Neuronal stem cell (in vitro differentiated cells): ENCODE measurements around the gene PARP8.

ENCODE experiments used
- DNase-seq: peaks from one replicate; pipeline ENCODE4 v3.0.0-alpha.2; 2013; ENCODE audit warnings: low spot score
- H2AFZ ChIP-seq: one replicate; pipeline ENCODE4 v1.6.1; 2013; ENCODE audit warnings: mild to moderate bottlenecking, low read length, inconsistent platforms
- H2AK5ac ChIP-seq: 2 replicates; pipeline ENCODE4 v1.6.1; 2013; ENCODE audit warnings: low read depth, mild to moderate bottlenecking, inconsistent platforms, low read length, moderate library complexity, mixed read lengths
- H2BK120ac ChIP-seq: 2 replicates; pipeline ENCODE4 v1.6.1; 2013; ENCODE audit warnings: low read depth, mild to moderate bottlenecking, inconsistent platforms, low read length, moderate library complexity, mixed read lengths
- H2BK12ac ChIP-seq: one replicate; pipeline ENCODE4 v1.6.1; 2013; ENCODE audit warnings: low read length, inconsistent platforms
- H2BK15ac ChIP-seq: 2 replicates; pipeline ENCODE4 v1.6.1; 2013; ENCODE audit warnings: mild to moderate bottlenecking, low read length, inconsistent platforms, mixed read lengths
- H2BK5ac ChIP-seq: one replicate; pipeline ENCODE4 v1.6.1; 2013; ENCODE audit warnings: inconsistent platforms, mild to moderate bottlenecking, low read length, moderate library complexity
- H3K14ac ChIP-seq: one replicate; pipeline ENCODE4 v1.6.1; 2013; ENCODE audit warnings: low read length, inconsistent platforms
- H3K18ac ChIP-seq: 2 replicates; pipeline ENCODE4 v1.6.1; 2013; ENCODE audit warnings: low read length, inconsistent platforms
- H3K23ac ChIP-seq: 2 replicates; pipeline ENCODE4 v1.6.1; 2013; ENCODE audit warnings: low read depth, mild to moderate bottlenecking, mixed read lengths, low read length, inconsistent platforms; ENCODE audit not compliant: poor library complexity
- H3K27ac ChIP-seq: replicated peaks from 3 replicates; pipeline ENCODE4 v1.5.1; 2013; ENCODE audit warnings: low read length, inconsistent platforms
- H3K27me3 ChIP-seq, 3 experiments: 2 replicates each; pipeline ENCODE4 v1.6.1; 2013; ENCODE audit warnings: low read length in 3 of 3, mild to moderate bottlenecking in 2 of 3, inconsistent platforms in 1 of 3, low read depth in 1 of 3, mixed read lengths in 1 of 3, moderate library complexity in 1 of 3; ENCODE audit not compliant: control insufficient read depth in 3 of 3, insufficient read depth in 3 of 3
- H3K36me3 ChIP-seq, 2 donors: replicated peaks in 1 of 2; 2 replicates each; pipeline ENCODE4 v1.6.1; 2013; ENCODE audit warnings: low read length in 2 of 2; ENCODE audit not compliant: control insufficient read depth in 2 of 2, insufficient read depth in 2 of 2
- H3K4ac ChIP-seq: 2 replicates; pipeline ENCODE4 v1.6.1; 2013; ENCODE audit warnings: inconsistent platforms, mild to moderate bottlenecking, low read length, moderate library complexity
- H3K4me1 ChIP-seq, 2 donors: 1 replicate in 1 of 2; 2 replicates in 1 of 2; pipeline ENCODE4 v1.6.1; 2013; ENCODE audit warnings: low read length in 2 of 2, low read depth in 1 of 2; ENCODE audit not compliant: control insufficient read depth in 2 of 2, insufficient read depth in 1 of 2
- H3K4me2 ChIP-seq: one replicate; pipeline ENCODE4 v1.6.1; 2013; ENCODE audit warnings: mild to moderate bottlenecking, low read length, inconsistent platforms; ENCODE audit not compliant: insufficient read depth, poor library complexity, severe bottlenecking
- H3K4me3 ChIP-seq, 2 donors: 2 replicates each; pipeline ENCODE4 v1.5.1; 2013; ENCODE audit warnings: low read length in 2 of 2, mild to moderate bottlenecking in 2 of 2, inconsistent platforms in 1 of 2, moderate library complexity in 1 of 2
- H3K79me1 ChIP-seq: one replicate; pipeline ENCODE4 v1.6.1; 2013; ENCODE audit warnings: low read depth, mild to moderate bottlenecking, inconsistent platforms, low read length, moderate library complexity
- H3K9ac ChIP-seq: one replicate; pipeline ENCODE4 v1.6.1; 2013; ENCODE audit warnings: mild to moderate bottlenecking, low read depth, low read length, inconsistent platforms; ENCODE audit not compliant: poor library complexity
- H3K9me3 ChIP-seq, 2 donors: replicated peaks in 1 of 2; 2 replicates each; pipeline versions ENCODE3 to v1.6.1; 2013; ENCODE audit warnings: low read length in 2 of 2, mild to moderate bottlenecking in 2 of 2, inconsistent platforms in 1 of 2, low read depth in 1 of 2, mixed read lengths in 1 of 2, moderate library complexity in 1 of 2; ENCODE audit not compliant: control insufficient read depth in 2 of 2, insufficient read depth in 1 of 2
- H4K8ac ChIP-seq: one replicate; pipeline ENCODE4 v1.6.1; 2013; ENCODE audit warnings: low read depth, mild to moderate bottlenecking, inconsistent platforms, low read length, moderate library complexity
- H4K91ac ChIP-seq: one replicate; pipeline ENCODE4 v1.6.1; 2013; ENCODE audit warnings: low read length, low read depth, mild to moderate bottlenecking, inconsistent platforms; ENCODE audit not compliant: poor library complexity
- WGBS, 2 donors: extraction: QIAGEN DNeasy Blood & Tissue Kit; methylation state at CpG; one replicate each; pipeline ENCODE4 v1.1.7; 2013; ENCODE audit warnings: missing lambda C conversion rate in 2 of 2, mixed read lengths in 1 of 2; ENCODE audit not compliant: insufficient read length in 2 of 2, insufficient replicate concordance in 1 of 2; ENCODE audit errors: extremely low coverage in 2 of 2; 5-methylcytosine and 5-hydroxymethylcytosine counted together

Gene PARP8

GRCh38 chr5:50763846-50764245 is 97.4 kb downstream of the PARP8 start:
- H3K4me3 ChIP-seq = no peak overlapping the region
- no peak overlapping the region for H3K23ac ChIP-seq
- H3K9me3 ChIP-seq = no peaks in the 10 kb centered on the region
- no peak overlapping the region for H2BK12ac ChIP-seq
- no peak overlapping the region for H4K91ac ChIP-seq
- peaks cover 2 to 7% of the 10 kb centered on the region in 2 donors for H3K4me1 ChIP-seq
- H3K79me1 ChIP-seq = no peaks in the 10 kb centered on the region
- no peaks in the 10 kb centered on the region for H3K27me3 ChIP-seq
- H3K14ac ChIP-seq = no peak overlapping the region
- no peak overlapping the region for H3K18ac ChIP-seq
- H2BK120ac ChIP-seq = no peak overlapping the region
- no peak overlapping the region for H3K27ac ChIP-seq
- no peak overlapping the region for H2AFZ ChIP-seq
- H3K9ac ChIP-seq = no peak overlapping the region
- no peak overlapping the region for H3K4ac ChIP-seq
- peaks cover 0 to 17% of the 10 kb centered on the region in 2 donors for H3K36me3 ChIP-seq
- WGBS, 2 donors = no CpG with 5 or more reads among the region's 7 CpGs
- no peak overlapping the region for H2AK5ac ChIP-seq
- no peak overlapping the region for H4K8ac ChIP-seq
- H2BK15ac ChIP-seq = no peak overlapping the region
- DNase-seq = peak; percentile 9
- H3K4me2 ChIP-seq = no peak overlapping the region
- no peak overlapping the region for H2BK5ac ChIP-seq

DNA sequence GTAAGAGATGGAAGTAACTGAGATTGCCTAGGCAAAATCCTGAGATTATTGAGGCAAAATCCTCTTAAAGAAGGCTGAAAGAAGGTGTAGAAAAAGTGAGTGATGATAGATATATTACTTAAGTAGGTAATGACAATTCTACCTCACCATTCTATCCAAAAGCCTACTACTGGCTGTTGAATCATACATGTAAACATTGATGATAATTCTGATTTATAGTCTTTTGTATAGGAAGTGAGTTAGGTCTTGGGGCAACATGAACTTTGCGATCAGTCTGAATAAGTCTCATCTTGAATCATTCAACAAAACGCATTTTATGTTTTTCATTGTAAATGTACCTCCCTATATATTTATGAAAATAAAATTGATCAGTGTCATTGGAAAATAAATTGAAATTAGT is 99.6 kb downstream of the PARP8 start:
- Histone ChIP-seq H2BK15ac (no peak overlapping the region), H3K4ac (no peak overlapping the region), H2BK12ac (no peak overlapping the region), H3K79me1 (no peaks in the 10 kb centered on the region), H3K4me3 (no peak overlapping the region), H3K36me3 (peaks cover 0 to 17% of the 10 kb centered on the region in 2 donors), H4K91ac (no peak overlapping the region), H3K9ac (no peak overlapping the region), H2AK5ac (no peak overlapping the region), H3K4me1 (peaks cover 2 to 7% of the 10 kb centered on the region in 2 donors), H2AFZ (no peak overlapping the region), H3K4me2 (no peak overlapping the region), H3K23ac (no peak overlapping the region), H3K27me3 (no peaks in the 10 kb centered on the region), H2BK5ac (no peak overlapping the region), H3K18ac (no peak overlapping the region), H3K14ac (no peak overlapping the region), H4K8ac (no peak overlapping the region), H2BK120ac (no peak overlapping the region), H3K27ac (no peak overlapping the region), H3K9me3 (no peaks in the 10 kb centered on the region)
- DNase-seq = no peak
- no CpG with 5 or more reads among the region's 2 CpGs for WGBS, 2 donors

GRCh38 chr5:50766462-50766861 is 100.0 kb downstream of the PARP8 start:
- Histone ChIP-seq H4K8ac (no peak overlapping the region), H4K91ac (no peak overlapping the region), H3K9me3 (no peaks in the 10 kb centered on the region), H3K27me3 (no peaks in the 10 kb centered on the region), H2AFZ (no peak overlapping the region), H3K79me1 (no peaks in the 10 kb centered on the region), H2BK15ac (no peak overlapping the region), H2BK5ac (no peak overlapping the region), H3K18ac (no peak overlapping the region), H3K4me3 (no peak overlapping the region), H2BK120ac (no peak overlapping the region), H3K9ac (no peak overlapping the region), H3K36me3 (peaks cover 0 to 19% of the 10 kb centered on the region in 2 donors), H3K27ac (no peak overlapping the region), H3K23ac (no peak overlapping the region), H3K4me2 (no peak overlapping the region), H2AK5ac (no peak overlapping the region), H3K14ac (no peak overlapping the region), H2BK12ac (no peak overlapping the region), H3K4ac (no peak overlapping the region), H3K4me1 (peaks cover 2 to 7% of the 10 kb centered on the region in 2 donors)
- DNase-seq = no peak
- WGBS, 2 donors = no CpG with 5 or more reads among the region's 5 CpGs

DNA sequence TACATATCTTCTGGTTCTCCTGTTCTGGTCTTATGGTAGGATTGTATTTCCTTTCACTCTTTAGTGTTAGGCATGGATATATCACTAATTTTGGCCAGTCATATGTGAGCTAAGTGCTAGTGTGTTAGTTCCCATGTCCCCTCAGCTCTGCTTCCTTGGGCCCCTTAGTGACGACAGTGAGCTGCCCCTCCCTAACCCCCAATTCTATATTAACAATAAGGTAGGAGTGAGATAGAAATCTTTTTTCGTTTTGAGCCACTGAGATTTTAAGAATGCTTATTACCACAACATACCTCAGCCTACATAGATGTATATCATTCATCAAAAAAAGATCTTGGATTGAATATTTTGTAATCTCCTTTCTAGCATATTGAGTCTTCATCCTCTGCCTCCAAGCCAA is 100.5 kb downstream of the PARP8 start:
- Histone ChIP-seq H3K9ac (no peak overlapping the region), H3K18ac (no peak overlapping the region), H2AK5ac (no peak overlapping the region), H3K4ac (no peak overlapping the region), H3K4me3 (no peak overlapping the region), H3K27ac (no peak overlapping the region), H4K91ac (no peak overlapping the region), H3K23ac (no peak overlapping the region), H2BK15ac (no peak overlapping the region), H2BK120ac (no peak overlapping the region), H2BK5ac (no peak overlapping the region), H3K9me3 (no peaks in the 10 kb centered on the region), H2AFZ (no peak overlapping the region), H3K14ac (no peak overlapping the region), H2BK12ac (no peak overlapping the region), H3K79me1 (no peaks in the 10 kb centered on the region), H3K4me2 (no peak overlapping the region), H3K4me1 (peaks cover 2 to 7% of the 10 kb centered on the region in 2 donors), H4K8ac (no peak overlapping the region), H3K36me3 (peaks cover 0 to 24% of the 10 kb centered on the region in 2 donors), H3K27me3 (no peaks in the 10 kb centered on the region)
- WGBS, 2 donors = no CpG with 5 or more reads among the region's 2 CpGs
- no peak for DNase-seq
